Rectal smooth muscle tissue (tissue), 1 donor: ENCODE results near the gene TMEM86B.

ENCODE experiments used
- H3K27ac ChIP-seq: one replicate; pipeline ENCODE4 v1.7.0; 2013; ENCODE audit warnings: low read depth, low read length, inconsistent platforms
- H3K27me3 ChIP-seq: one replicate; pipeline ENCODE4 v1.7.0; 2013; ENCODE audit warnings: low read length; ENCODE audit not compliant: control insufficient read depth, insufficient read depth
- H3K36me3 ChIP-seq: one replicate; pipeline ENCODE4 v1.7.0; 2013; ENCODE audit warnings: low read length; ENCODE audit not compliant: control insufficient read depth, insufficient read depth
- H3K4me1 ChIP-seq: one replicate; pipeline ENCODE4 v1.7.0; 2013; ENCODE audit warnings: low read length; ENCODE audit not compliant: control insufficient read depth, insufficient read depth
- H3K4me3 ChIP-seq: one replicate; pipeline ENCODE4 v1.7.0; 2013; ENCODE audit warnings: low read length
- H3K9ac ChIP-seq: one replicate; pipeline ENCODE4 v1.7.0; 2013; ENCODE audit warnings: low read length

The TMEM86B gene

DNA sequence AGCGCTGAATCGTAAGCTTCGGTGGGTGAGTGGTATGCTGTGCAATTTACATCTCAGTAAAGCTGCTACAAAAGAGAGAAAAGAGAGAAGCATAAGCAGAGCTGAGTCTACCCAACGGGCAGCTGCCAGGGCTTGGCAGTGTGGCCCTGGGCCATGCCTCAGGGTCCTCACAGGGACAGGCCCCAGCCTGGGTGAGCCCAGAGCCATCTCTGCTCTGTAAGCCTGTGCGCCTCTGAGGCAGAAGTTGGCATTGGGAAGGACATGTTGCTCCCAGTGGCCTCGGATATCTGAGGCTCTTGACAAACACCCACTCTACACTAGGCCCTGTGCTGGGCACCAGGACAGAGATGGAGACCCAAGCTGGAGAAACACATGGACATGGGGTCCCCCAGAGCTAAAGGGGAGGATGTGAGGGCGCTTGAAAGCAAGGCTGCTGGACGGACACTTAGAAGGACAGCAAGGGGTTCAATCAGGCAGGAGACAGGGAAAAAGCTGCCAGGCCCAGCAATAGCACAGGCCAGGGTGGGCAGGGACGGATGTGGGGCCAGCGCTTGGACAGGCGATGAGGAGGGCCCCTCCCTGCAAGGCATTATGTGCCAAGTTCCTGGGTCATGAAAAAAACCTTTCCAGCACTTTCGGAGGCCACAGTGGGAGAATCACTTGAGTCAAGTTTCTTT lies 15.6 kb upstream of the TMEM86B start:
- Histone ChIP-seq H3K27ac (no peak overlapping the region), H3K27me3 (no peaks in the 10 kb centered on the region), H3K4me1 (peaks cover 6% of the 10 kb centered on the region), H3K36me3 (peaks cover 64% of the 10 kb centered on the region), H3K9ac (no peak overlapping the region), H3K4me3 (no peak overlapping the region)

DNA sequence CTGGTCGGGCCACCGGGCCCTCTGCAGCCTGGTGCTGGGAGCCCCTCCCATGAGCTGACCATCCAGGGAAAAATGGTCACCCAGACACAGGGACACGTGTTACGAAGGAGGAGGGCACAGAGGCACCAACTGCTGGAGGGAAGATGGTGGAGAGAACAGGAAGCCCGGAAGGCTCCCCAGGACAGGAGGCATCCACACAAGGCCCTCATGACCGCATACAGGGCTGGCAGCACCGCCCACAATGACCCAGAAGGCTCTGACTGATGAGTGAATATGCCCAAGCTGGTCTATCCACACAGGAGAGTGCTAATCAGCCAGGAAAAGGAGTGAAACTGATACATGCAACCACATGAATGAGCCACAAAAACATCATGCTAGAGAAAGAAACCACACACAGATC lies 14.0 kb upstream of the TMEM86B start:
- Histone ChIP-seq H3K27me3 (no peaks in the 10 kb centered on the region), H3K27ac (no peak overlapping the region), H3K9ac (no peak overlapping the region), H3K4me3 (no peak overlapping the region), H3K36me3 (peaks cover 71% of the 10 kb centered on the region), H3K4me1 (no peaks in the 10 kb centered on the region)

DNA sequence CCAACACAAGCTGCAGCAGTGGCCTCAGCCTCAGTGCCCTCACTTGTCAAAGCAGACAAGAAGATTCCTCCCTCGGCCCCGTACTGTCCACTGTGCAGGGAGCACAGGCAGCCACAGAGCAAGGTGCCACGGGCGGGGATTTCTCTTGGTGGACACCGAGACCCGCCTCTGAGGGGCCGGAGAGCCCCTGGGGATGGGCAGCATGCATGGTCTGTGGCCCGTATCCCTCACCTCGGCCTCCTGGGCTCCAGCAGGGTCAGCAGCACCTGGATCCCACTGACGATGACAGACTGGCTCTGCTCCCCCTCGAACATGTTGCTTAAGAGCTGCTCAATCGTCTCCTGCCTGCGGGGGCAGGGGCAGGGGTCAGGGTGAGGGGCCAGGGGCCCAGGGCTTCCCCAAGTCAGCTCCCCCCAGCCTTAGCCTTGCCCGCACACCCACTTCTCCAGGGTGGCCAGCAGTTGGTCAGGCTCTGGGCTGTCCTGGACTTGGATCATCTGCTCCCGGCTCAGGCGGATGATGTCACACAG lies 13.4 kb upstream of the TMEM86B start:
- Histone ChIP-seq H3K36me3 (peaks cover 75% of the 10 kb centered on the region), H3K4me3 (no peak overlapping the region)

GRCh38 chr19:55241143-55241934 lies 12.8 kb upstream of the TMEM86B start:
- no peak overlapping the region for H3K9ac ChIP-seq
- H3K4me3 ChIP-seq: no peak overlapping the region
- H3K27me3 ChIP-seq: no peaks in the 10 kb centered on the region
- H3K36me3 ChIP-seq: peaks cover 76% of the 10 kb centered on the region
- H3K4me1 ChIP-seq: no peaks in the 10 kb centered on the region
- no peak overlapping the region for H3K27ac ChIP-seq

More for the DNA sequence above, 13.4 kb upstream of the TMEM86B start:
- H3K9ac ChIP-seq: no peak overlapping the region
- H3K27me3 ChIP-seq: no peaks in the 10 kb centered on the region
- no peak overlapping the region for H3K27ac ChIP-seq
- no peaks in the 10 kb centered on the region for H3K4me1 ChIP-seq

GRCh38 chr19:55240713-55241020 lies 12.1 kb upstream of the TMEM86B start:
- Histone ChIP-seq H3K27me3 (no peaks in the 10 kb centered on the region), H3K4me1 (no peaks in the 10 kb centered on the region), H3K9ac (no peak overlapping the region), H3K4me3 (no peak overlapping the region), H3K27ac (no peak overlapping the region), H3K36me3 (peaks cover 77% of the 10 kb centered on the region)

- Histone ChIP-seq H3K27ac (no peak overlapping the region), H3K4me1 (no peaks in the 10 kb centered on the region), H3K27me3 (no peaks in the 10 kb centered on the region), H3K4me3 (no peak overlapping the region), H3K9ac (no peak overlapping the region), H3K36me3 (peaks cover 72% of the 10 kb centered on the region)
Observed at GRCh38 chr19:55239004-55239403, 10.4 kb upstream of the TMEM86B start.

DNA sequence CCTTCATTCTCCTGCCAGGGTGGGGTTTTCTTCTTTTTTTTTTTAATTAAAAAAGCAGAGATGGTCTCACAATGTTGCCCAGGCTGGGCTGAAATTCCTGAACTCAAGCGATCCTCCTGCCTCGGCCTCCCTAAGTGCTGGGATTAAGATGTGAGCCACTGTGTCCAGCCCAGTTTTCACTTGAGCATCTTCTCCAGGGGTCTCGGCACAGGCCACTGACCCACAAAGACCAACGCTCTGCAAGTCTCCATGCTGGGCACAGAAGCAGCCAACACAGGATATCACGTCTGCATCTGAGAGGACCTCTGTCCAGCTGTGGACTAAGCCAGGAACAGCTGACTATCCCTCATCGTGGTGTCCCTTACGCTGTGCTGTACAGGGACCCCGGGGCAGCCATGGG lies 9.5 kb upstream of the TMEM86B start:
- Histone ChIP-seq H3K27ac (no peak overlapping the region), H3K4me1 (no peaks in the 10 kb centered on the region), H3K27me3 (no peaks in the 10 kb centered on the region), H3K9ac (no peak overlapping the region), H3K4me3 (no peak overlapping the region), H3K36me3 (peaks cover 64% of the 10 kb centered on the region)

GRCh38 chr19:55232986-55233385 lies 4.4 kb upstream of the TMEM86B start:
- H3K27ac ChIP-seq: no peak overlapping the region
- H3K36me3 ChIP-seq: peaks cover 46% of the 10 kb centered on the region
- H3K27me3 ChIP-seq: no peaks in the 10 kb centered on the region
- H3K4me1 ChIP-seq: peaks cover 3% of the 10 kb centered on the region
- H3K9ac ChIP-seq: no peak overlapping the region
- no peak overlapping the region for H3K4me3 ChIP-seq

GRCh38 chr19:55232286-55232602 lies 3.7 kb upstream of the TMEM86B start:
- H3K4me3 ChIP-seq: no peak overlapping the region
- H3K9ac ChIP-seq: no peak overlapping the region
- peaks cover 42% of the 10 kb centered on the region for H3K36me3 ChIP-seq
- no peaks in the 10 kb centered on the region for H3K27me3 ChIP-seq
- no peak overlapping the region for H3K27ac ChIP-seq
- H3K4me1 ChIP-seq: peaks cover 5% of the 10 kb centered on the region

- Histone ChIP-seq H3K9ac (no peak overlapping the region), H3K27ac (no peak overlapping the region), H3K36me3 (peaks cover 38% of the 10 kb centered on the region)
Observed at GRCh38 chr19:55231391-55232285, 3.1 kb upstream of the TMEM86B start.

GRCh38 chr19:55230780-55231179 lies 2.2 kb upstream of the TMEM86B start:
- Histone ChIP-seq H3K36me3 (peaks cover 33% of the 10 kb centered on the region), H3K9ac (no peak overlapping the region), H3K4me3 (no peak overlapping the region), H3K27me3 (no peaks in the 10 kb centered on the region), H3K27ac (no peak overlapping the region), H3K4me1 (peaks cover 5% of the 10 kb centered on the region)

More at GRCh38 chr19:55231391-55232285, 3.1 kb upstream of the TMEM86B start:
- Histone ChIP-seq H3K27me3 (no peaks in the 10 kb centered on the region), H3K4me1 (peaks cover 5% of the 10 kb centered on the region), H3K4me3 (no peak overlapping the region)

DNA sequence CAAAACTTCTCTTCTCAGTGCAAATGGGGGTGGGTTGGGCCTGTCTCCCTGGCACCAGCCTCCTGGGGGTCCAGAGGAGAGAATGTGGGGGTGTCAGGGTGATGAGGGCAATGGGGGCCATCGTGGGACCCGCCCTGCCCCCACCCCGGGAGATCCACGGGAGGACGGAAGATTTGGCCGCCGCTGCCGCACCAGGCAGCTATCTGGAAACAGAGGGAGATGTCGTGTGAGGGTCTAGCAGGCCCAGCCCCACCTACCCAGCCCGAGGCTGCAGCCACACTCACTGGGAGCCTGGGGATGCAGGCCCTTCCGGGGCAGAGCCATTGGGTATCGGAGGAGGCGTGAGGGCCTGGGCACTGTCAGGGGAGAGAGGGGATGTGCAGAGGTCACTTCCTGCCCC lies 1.8 kb upstream of the TMEM86B start:
- Histone ChIP-seq H3K4me1 (peaks cover 5% of the 10 kb centered on the region), H3K27ac (no peak overlapping the region), H3K4me3 (no peak overlapping the region), H3K9ac (no peak overlapping the region), H3K36me3 (peaks cover 33% of the 10 kb centered on the region), H3K27me3 (no peaks in the 10 kb centered on the region)
